Right lobe of liver (tissue), 6 donors: ENCODE measurements around the gene SLC6A19. TPM values are rescaled to one million over a fixed set of nuclear protein-coding genes. Genes with fewer than 3 reads are reported as not detected.

Experiments used
- ATAC-seq, 4 donors: fragments of 200-7000 bp; cut with Tn5 transposase; one replicate each; pipeline ENCODE4 v1.9.1; 2020; ENCODE audit warnings: mild to moderate bottlenecking in 4 of 4, moderate library complexity in 4 of 4
- DNase-seq, 3 donors: peaks; one replicate each; pipeline ENCODE4 v3.0.0-alpha.2; 2020
- H3K27ac ChIP-seq, 3 donors: fragments of 200-600 bp; one replicate each; pipeline ENCODE4 v1.8.0; 2022
- H3K27me3 ChIP-seq, 2 donors: fragments of 200-600 bp; one replicate each; pipeline ENCODE4 v1.8.0; 2022
- H3K36me3 ChIP-seq, 4 donors: fragments of 200-600 bp; sonication (generic) in 1 of 4; one replicate each; pipeline versions ENCODE4 v1.5.1 to v1.8.0; 2017 to 2022; ENCODE audit warnings: control low read depth in 1 of 4
- H3K4me1 ChIP-seq, 4 donors: fragments of 200-600 bp; sonication (generic) in 1 of 4; one replicate each; pipeline versions ENCODE4 v1.5.1 to v1.8.0; 2017 to 2022; ENCODE audit warnings: control low read depth in 1 of 4
- H3K4me3 ChIP-seq, 3 donors: fragments of 200-600 bp; one replicate each; pipeline ENCODE4 v1.8.0; 2022
- H3K9me3 ChIP-seq, 4 donors: fragments of 200-600 bp; sonication (generic) in 1 of 4; one replicate each; pipeline versions ENCODE4 v1.5.1 to v1.8.0; 2017 to 2022; ENCODE audit warnings: control low read depth in 1 of 4
- POLR2A ChIP-seq: fragments of 450-650 bp; IDR thresholded peaks from one replicate; pipeline ENCODE4 v1.6.1; 2017; ENCODE audit warnings: antibody characterized with exemption, mild to moderate bottlenecking
- WGBS: methylation state at CpG from one replicate; pipeline ENCODE4 v1.1.6; 2018; ENCODE audit warnings: low coverage, low lambda C conversion rate; ENCODE audit not compliant: insufficient coverage; ENCODE audit errors: missing lambda C conversion rate; 5-methylcytosine and 5-hydroxymethylcytosine counted together
- intact Hi-C, 2 donors: fragments of 100-400 bp; cut with DNase I; formaldehyde crosslinking; loops; one replicate each; pipeline versions ENCODE4 v1.11.2 to v1.14.1; 2022
- total RNA-seq, 6 experiments: library from RNA; depleted of rRNA in 2 of 6; stranded (reverse); fragments of >200 nt in 2 of 6; fragmentation: NEBNext Ultra II Directional in 3 of 6; extraction: Animal tissue kit (Norgen Biotek cat#: 25700) in 3 of 6; gene quantifications; one replicate each; pipeline versions ENCODE4 v1.1.0 to v1.2.4, GENCODE V29; 2016 to 2023
- TF ChIP-seq, protein P1 (sequence below), 4 donors: fragments of 200-600 bp in 3 of 4; fragments of 450-650 bp in 1 of 4; IDR thresholded peaks; one replicate each; pipeline versions ENCODE4 v1.5.1 to v1.8.0; 2016 to 2022; ENCODE audit warnings: antibody characterized with exemption in 4 of 4, mild to moderate bottlenecking in 2 of 4
- donor health status: DM: no; HTN: yes; CAD: no.
- donor health status: DM: no; HTN: no; CAD: no.
- donor health status: DM: no; HTN: no; CAD: no.
- donor health status: DM: no; HTN: yes; CAD: no.
- donor health status: DM: no; HTN: yes; CAD: no.

SLC6A19 gene
- total RNA-seq, 6 experiments from 2014 or later: 0.12 to 0.93 (median 0.41) TPM

DNA sequence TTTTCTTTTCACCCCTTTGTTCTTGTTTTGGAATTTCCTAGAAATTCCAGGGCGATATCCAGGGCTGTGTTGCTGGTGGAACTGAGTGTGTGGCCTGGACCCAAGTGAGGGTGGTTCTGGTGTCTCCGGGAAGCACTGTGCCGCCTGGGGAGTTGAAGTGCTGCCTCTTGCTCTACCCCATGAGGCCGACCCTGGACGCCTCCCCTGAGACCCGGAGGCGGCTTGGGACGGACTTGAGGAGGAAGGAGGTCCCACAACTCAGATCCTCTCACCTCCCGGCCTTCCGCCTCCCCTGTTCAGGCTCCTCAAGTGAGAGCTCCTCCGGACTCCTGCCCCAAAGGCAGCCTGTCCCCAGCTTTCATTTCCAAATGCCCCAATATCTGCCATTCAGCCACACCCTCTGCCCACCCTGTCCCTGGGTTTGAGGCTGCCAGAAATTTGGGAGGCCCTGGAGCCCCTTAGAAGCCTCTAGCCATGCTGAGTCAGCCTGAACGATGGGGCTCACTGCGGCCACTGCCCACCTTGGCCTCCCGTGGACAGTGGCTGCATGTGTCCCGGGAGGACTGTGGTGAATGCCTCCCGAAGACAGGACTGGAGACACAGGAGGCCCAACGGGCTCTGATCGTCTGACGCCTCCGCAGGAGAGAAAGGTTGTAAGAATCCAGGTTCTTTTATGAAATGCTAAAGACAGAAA is 42.6 kb upstream of the SLC6A19 start:
- TF ChIP-seq POLR2A: no peak
- TF ChIP-seq, protein P1, sequence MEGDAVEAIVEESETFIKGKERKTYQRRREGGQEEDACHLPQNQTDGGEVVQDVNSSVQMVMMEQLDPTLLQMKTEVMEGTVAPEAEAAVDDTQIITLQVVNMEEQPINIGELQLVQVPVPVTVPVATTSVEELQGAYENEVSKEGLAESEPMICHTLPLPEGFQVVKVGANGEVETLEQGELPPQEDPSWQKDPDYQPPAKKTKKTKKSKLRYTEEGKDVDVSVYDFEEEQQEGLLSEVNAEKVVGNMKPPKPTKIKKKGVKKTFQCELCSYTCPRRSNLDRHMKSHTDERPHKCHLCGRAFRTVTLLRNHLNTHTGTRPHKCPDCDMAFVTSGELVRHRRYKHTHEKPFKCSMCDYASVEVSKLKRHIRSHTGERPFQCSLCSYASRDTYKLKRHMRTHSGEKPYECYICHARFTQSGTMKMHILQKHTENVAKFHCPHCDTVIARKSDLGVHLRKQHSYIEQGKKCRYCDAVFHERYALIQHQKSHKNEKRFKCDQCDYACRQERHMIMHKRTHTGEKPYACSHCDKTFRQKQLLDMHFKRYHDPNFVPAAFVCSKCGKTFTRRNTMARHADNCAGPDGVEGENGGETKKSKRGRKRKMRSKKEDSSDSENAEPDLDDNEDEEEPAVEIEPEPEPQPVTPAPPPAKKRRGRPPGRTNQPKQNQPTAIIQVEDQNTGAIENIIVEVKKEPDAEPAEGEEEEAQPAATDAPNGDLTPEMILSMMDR (IDR thresholded peaks at IDR 0.05): no peak
- Histone ChIP-seq H3K36me3 (no peaks in the 10 kb centered on the region), H3K4me1 (no peaks in the 10 kb centered on the region), H3K4me3 (no peak overlapping the region), H3K9me3 (no peaks in the 10 kb centered on the region), H3K27ac (no peak overlapping the region), H3K27me3 (peaks cover 0 to 17% of the 10 kb centered on the region in 2 donors)
- ATAC-seq: no peak
- DNase-seq: peak in 1 of 3 donors; percentile 39
- 82% methylated on average over 7 of the region's 20 CpGs for WGBS
- intact Hi-C loops: no loop called here

DNA sequence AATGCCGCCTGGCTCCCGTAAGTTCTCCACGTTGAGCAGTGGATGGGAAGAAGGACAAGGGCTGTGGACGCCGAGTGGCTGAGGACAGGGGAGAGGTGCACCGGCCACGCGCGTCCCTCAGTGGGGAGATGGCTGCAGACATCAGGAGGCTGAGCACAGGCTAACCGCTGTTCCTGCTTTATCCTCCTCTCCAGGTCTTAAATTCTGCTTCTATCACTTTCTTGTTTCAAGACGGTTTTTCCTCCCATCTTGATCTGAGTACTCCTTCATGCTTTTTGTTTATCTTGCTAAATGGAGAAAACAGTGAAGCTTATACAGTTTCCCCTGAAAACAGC is 42.1 kb upstream of the SLC6A19 start:
- H3K27ac ChIP-seq: no peak overlapping the region
- H3K9me3 ChIP-seq: no peaks in the 10 kb centered on the region
- 83% methylated on average over 7 of the region's 11 CpGs for WGBS
- no peak for ATAC-seq
- H3K4me3 ChIP-seq: no peak overlapping the region
- TF ChIP-seq POLR2A: no peak
- TF ChIP-seq, protein P1 (IDR thresholded peaks at IDR 0.05): no peak
- no peaks in the 10 kb centered on the region for H3K4me1 ChIP-seq
- DNase-seq: peak in 1 of 3 donors; percentile 26
- intact Hi-C loops: no loop called here
- no peaks in the 10 kb centered on the region for H3K36me3 ChIP-seq
- peaks cover 0 to 17% of the 10 kb centered on the region in 2 donors for H3K27me3 ChIP-seq

DNA sequence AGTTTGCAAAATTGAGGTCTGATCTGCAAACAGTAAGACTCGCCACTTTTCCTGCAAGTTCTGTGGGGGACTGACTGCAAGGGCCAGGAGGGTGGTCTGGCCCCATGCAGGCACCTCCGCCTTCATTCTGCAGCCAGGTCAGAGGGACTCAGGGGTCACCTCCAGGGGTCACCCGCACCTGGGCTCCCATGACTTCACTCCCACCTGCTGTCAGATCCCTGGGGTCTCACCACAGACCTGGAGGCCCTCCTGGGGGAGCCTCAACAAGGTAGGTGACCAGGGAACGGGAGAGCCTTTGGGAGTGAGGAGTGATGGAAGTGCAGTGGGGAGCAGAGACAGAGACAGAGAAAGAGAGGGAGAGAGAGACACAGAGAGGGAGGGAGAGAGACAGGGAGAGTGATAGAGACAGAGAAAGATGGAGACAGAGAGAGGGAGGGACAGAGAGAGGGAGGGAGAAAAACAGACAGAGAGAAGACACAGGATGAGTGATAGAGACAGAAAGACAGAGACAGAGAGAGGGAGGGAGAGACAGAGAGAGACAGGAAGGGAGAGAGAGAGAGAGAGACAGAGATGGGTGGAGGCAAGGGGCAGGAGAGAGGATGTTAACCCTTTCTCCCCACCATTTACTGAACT is 41.5 kb upstream of the SLC6A19 start:
- Histone ChIP-seq H3K27ac (no peak overlapping the region), H3K4me3 (no peak overlapping the region), H3K36me3 (no peaks in the 10 kb centered on the region), H3K9me3 (no peaks in the 10 kb centered on the region), H3K27me3 (peaks cover 0 to 13% of the 10 kb centered on the region in 2 donors), H3K4me1 (no peaks in the 10 kb centered on the region)
- DNase-seq (peak in 1 of 3 donors; percentile 32), ATAC-seq (no peak)
- 64% methylated on average over 3 of the region's 4 CpGs for WGBS
- TF ChIP-seq, protein P1 (IDR thresholded peaks at IDR 0.05): no peak
- no peak for TF ChIP-seq POLR2A
- intact Hi-C loops: loop anchor here in 1 of 2 donors (5.0 to 10.0 kb wide), 2 partner anchors 42 to 235 kb away; partner anchors contain the start of gene SLC6A19

DNA sequence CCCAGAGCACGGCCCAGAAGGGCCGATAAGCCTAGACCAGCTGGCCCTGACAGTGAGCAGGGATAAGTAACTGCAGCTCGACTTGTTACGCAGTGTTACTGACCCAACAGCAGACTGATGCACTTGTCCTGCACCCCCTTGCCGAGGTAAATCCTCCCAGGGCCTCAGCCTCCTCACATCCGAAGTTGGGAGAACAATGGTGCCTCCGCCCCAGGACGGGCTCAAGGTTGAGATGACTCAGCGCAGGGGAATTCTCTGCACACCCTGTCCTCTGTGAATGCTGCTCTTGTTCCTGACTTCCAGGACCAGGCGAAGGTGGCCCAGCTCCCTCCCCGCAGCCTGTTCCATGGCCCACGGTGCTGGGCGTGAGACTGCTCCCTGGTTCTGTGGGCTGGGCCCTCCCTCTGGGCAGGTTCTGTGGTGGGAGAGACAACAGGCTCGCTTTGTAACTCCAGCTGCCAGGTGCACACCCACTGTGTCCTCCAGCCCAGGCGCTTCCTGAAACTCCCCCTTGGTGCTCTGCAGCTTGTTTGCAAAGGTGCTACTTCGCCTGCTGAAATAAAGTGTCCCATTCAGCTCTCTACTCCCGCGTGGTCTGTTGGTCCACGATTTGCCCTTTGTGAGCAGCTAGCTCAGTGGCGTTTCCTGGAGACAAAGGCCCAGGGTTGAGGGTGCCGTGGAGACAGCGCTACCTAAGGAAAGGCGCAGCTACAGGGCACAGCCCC is 40.1 kb upstream of the SLC6A19 start:
- DNase-seq: peak in 1 of 3 donors; percentile 56
- no peak for TF ChIP-seq POLR2A
- TF ChIP-seq, protein P1 (IDR thresholded peaks at IDR 0.05): no peak
- H3K36me3 ChIP-seq: no peaks in the 10 kb centered on the region
- peaks cover 0 to 5% of the 10 kb centered on the region in 2 donors for H3K27me3 ChIP-seq
- 80% methylated on average over 2 of the region's 23 CpGs for WGBS
- H3K9me3 ChIP-seq: no peaks in the 10 kb centered on the region
- no peaks in the 10 kb centered on the region for H3K4me1 ChIP-seq
- no peak overlapping the region for H3K27ac ChIP-seq
- peak in 3 of 4 donors; percentile 10 to 22 (median 20) for ATAC-seq
- intact Hi-C loops: loop anchor here in 1 of 2 donors (5.0 to 10.0 kb wide), 2 partner anchors 41 to 236 kb away; partner anchors contain the start of gene SLC6A19
- H3K4me3 ChIP-seq: no peak overlapping the region
